Measurements from ENCODE around the gene REXO1.

Gene REXO1

DNA sequence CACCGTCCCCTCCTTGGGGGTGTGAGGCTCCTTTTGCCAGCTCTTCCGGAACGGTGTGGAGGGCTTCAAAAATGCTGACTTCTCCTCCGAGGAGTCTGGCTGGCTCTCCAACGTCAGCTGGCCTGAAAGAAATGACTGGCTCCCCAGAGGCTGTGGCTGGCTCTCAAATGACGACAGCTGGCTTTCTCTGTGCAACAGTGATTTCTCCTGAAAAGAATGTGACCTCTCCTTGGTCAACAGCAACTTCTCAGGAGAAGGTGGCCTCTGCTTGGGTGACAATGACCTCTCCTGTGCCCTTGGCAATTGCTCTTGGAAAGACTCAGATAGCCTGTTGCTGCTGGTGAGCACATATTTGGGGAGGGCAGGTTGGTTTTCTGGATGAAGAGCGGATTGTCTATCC is 65.8 kb downstream of the REXO1 start:
- TF ChIP-seq JUND (IDR thresholded peaks at IDR 0.05; ENCODE audit: low read depth), result no peak
- no peak for DNase-seq (ENCODE audit: low read depth in 1 of 2, low spot score in 1 of 2)
- in situ Hi-C loops (cut with HindIII; ENCODE audit: low pct_unique_long_range_greater_than_20kb, low sequenced_read_pairs), result no loop called here

DNA sequence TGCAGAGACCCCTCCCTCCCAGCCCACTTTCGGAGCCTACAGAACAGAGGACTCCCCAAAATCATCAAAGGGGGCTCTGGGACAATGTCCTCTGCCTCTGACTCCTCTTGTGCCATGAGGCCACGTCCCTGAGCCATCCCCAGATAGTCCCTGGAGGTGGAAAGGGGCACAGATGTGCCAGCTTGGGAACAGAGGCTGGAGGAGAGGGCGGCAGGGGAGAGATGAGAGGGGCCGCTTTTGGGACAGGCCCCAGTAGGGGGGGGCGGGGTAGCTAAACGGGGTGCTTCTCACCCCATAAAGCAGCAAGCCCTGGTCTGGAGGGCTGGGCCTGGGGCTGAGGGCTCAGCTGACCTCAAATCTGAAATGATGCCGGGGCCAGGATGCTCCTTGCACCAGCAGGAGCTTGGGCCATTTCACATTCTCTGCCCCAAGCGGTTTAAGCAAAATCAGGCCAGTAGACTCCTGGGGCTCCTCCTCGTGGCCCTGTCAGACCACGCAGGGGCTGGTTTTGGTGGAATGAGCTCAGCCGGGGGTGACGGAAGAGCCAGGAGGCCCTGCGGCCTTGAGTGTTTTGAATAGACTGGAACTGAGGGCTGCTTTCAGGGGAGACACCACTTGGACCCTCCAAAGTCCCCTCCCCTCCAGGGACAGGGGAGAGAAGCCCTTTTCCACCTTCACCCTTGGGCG is 67.9 kb downstream of the REXO1 start:
- peak in 1 of 2 experiments; percentile 47 for DNase-seq (ENCODE audit: low read depth in 1 of 2, low spot score in 1 of 2)
- no peak for TF ChIP-seq JUND (IDR thresholded peaks at IDR 0.05; ENCODE audit: low read depth)
- in situ Hi-C loops (cut with HindIII; ENCODE audit: low pct_unique_long_range_greater_than_20kb, low sequenced_read_pairs), result no loop called here

DNA sequence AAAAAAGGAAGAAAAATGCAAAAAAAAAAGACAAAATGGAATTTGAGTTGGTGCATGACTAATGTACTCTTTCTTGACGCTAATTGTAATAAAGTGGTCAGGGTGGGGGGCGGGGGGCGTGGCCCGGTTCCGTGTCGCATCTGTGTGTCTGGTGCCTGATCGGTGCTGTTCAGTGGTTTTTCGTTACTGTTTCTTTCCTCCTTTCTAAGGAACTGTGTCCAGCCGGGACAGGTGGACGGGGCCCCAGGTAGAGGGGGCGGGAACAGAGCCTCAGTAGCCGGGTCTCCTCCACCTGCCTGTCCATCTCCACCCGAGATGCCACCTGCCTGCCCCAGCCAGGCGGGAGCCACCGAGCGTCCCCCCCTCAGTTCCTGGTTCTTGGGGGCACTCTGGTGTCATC is 68.7 kb downstream of the REXO1 start:
- TF ChIP-seq JUND (IDR thresholded peaks at IDR 0.05; ENCODE audit: low read depth), result no peak
- no peak for DNase-seq (ENCODE audit: low read depth in 1 of 2, low spot score in 1 of 2)
- in situ Hi-C loops (cut with HindIII; ENCODE audit: low pct_unique_long_range_greater_than_20kb, low sequenced_read_pairs), result no loop called here

DNA sequence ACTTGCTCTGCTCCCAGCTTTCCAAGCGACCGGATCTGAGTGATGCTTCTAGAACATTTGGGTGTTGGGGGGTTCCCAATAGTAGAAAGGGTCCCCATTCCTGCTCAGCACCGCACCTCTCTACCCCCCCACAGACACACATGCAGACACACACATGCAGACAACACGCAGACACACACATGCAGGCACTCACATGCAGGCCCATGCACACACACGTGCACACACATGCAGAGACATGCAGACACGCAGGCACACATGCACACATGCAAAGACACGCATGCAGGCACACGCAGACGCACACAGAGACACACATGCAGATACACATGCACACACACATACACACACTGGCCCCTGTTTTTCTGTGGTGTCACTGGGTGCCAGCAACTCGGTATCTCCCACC is 71.1 kb downstream of the REXO1 start:
- in situ Hi-C loops (cut with HindIII; ENCODE audit: low pct_unique_long_range_greater_than_20kb, low sequenced_read_pairs), result no loop called here
- no peak for DNase-seq (ENCODE audit: low read depth in 1 of 2, low spot score in 1 of 2)
- TF ChIP-seq JUND (IDR thresholded peaks at IDR 0.05; ENCODE audit: low read depth), result no peak

DNA sequence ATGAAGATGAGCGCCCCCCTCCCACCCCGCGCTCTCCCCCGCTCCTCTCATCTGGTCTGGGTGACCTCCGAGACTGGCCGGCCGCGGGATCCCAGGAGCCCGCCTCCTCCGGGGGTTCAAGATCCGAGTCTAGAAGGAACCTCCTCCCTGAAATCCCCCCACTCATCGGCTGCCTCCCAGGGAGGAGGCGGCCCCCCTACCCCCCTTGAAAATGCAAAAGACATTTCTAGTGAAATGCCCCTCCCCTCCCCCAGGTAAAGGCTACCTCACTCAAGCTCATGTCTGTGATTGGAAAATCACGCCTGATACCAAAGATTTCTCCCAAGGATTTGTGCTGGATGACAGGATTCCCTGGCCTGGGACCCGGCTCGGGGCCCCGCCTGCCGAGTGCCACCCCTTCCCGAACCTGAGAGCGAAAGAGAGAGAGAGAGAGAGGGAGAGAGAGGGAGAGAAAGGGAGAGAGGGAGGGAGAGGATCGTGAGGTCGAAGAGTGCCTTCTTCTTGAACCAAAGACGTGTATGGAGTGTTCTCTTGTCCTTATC is 71.6 kb downstream of the REXO1 start:
- in situ Hi-C loops (cut with HindIII; ENCODE audit: low pct_unique_long_range_greater_than_20kb, low sequenced_read_pairs), result no loop called here
- no peak for TF ChIP-seq JUND (IDR thresholded peaks at IDR 0.05; ENCODE audit: low read depth)
- no peak for DNase-seq (ENCODE audit: low read depth in 1 of 2, low spot score in 1 of 2)

DNA sequence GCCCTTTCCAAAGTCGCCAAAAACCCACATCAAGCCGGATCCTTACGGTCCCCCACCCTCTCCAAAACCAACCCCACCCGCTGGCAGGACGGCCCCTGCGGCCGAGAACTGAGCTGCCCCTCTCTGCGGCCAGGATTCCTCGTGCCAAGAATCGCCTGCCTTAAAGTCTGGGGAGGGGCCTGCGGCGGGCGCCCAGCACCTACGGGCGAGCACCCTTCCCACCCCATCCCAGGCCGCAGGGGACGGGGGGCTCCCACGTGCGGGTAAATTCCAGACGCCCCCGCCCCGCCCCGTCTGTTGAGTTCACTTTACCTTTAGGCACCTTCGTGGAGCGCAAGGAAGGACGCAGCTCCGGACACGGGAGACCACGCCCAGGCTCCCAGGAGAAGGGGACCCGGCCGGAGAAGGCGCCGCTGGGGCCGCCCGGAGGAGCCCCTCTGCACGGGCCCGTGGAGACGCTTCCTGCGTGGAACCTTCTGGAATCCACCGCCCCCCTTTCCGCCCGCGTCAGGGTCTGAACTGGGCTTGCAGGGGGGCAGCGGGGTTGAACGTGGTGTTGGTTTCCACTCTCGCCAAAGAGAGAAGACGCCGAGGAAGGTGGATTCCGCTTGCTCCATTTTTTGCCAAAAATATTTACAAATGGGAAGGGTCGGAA is 72.2 kb downstream of the REXO1 start:
- no peak for DNase-seq (ENCODE audit: low read depth in 1 of 2, low spot score in 1 of 2)
- in situ Hi-C loops (cut with HindIII; ENCODE audit: low pct_unique_long_range_greater_than_20kb, low sequenced_read_pairs), result no loop called here
- no peak for TF ChIP-seq JUND (IDR thresholded peaks at IDR 0.05; ENCODE audit: low read depth)

DNA sequence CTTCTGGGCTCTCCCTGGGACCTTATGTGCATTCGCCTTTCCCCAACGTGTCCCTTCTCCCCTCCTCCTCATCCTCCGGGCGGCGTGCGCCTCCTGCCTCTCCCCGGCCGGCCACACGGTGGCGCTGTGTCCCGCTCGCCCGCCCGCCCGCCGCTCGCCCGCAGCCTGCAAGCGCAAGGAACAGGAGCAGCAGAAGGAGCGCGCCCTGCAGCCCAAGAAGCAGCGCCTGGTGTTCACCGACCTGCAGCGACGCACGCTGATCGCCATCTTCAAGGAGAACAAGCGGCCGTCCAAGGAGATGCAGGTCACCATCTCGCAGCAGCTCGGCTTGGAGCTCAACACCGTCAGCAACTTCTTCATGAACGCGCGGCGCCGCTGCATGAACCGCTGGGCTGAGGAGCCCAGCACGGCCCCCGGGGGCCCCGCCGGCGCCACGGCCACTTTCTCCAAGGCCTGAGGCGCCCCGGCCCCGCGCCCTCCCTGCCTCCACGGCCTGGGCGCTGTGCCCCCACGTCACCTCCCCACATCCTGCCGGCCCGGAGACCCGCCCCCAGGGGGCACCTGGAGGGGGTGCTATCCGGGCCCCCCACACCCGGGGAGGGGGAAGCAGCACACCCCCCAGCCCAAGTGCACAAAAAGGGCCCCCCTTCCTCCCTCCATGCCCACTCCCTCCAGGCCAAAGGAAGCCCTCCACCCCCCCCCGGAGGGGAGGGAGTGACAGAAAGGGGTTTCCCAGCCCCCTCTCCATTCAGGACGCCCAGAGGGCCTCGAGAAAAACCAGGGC is 73.1 kb downstream of the REXO1 start:
- TF ChIP-seq JUND (IDR thresholded peaks at IDR 0.05; ENCODE audit: low read depth), result no peak
- DNase-seq (ENCODE audit: low read depth in 1 of 2, low spot score in 1 of 2), result no peak
- in situ Hi-C loops (cut with HindIII; ENCODE audit: low pct_unique_long_range_greater_than_20kb, low sequenced_read_pairs), result no loop called here

DNA sequence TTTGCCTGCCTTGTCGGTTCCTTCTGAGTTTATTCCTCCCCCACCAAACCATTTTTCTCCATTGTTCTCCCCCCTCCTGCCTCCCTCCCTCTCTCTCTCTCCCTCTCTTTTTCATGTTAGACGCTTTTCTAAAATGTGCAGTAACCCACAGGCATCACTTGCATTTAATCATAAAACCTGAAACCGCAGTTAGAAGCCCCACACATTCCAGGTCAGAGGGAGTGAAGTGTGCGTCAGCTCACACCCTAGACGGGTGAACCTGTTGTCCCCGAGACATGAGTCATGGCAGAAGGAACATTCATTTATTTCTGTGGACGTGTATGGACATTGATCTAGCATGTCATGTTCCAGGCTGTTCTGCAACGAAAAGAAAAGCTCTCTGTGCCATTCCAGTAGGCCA is 75.1 kb downstream of the REXO1 start:
- in situ Hi-C loops (cut with HindIII; ENCODE audit: low pct_unique_long_range_greater_than_20kb, low sequenced_read_pairs), result no loop called here

DNA sequence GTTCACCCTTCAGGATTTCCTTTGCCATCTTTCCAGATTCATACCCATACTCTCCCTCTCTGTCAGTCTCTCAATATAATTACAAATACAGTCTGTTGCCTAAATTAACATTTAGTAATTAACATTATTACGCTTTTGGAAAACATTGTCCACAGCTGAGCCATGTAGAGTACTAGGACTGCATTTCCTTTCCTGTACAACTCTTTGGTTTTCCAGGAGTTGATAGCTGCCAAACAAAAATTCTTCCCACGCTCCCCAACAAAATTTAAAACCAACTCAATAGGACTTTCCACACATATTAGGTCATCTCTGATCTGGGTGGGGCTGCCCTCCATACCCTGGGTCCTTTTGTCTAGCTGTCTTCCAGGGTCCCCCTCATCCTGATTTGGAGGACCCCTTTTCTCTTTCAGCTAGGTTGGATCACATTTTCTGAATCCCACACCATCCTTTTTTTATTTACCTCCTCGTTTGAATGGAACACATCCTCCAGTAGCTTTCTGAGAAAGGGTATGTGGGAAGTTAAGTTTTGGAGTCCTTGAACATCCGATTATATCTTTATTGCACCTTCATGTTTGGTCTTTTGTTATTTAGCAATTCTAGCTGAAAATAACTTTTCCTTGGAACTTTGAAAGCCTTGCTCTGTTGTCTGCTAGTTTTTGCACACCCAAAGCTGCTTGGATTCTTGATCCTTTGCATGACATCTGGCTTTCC is 77.3 kb downstream of the REXO1 start:
- in situ Hi-C loops (cut with HindIII; ENCODE audit: low pct_unique_long_range_greater_than_20kb, low sequenced_read_pairs), result no loop called here
- no peak for DNase-seq (ENCODE audit: low read depth in 1 of 2, low spot score in 1 of 2)
- TF ChIP-seq JUND (IDR thresholded peaks at IDR 0.05; ENCODE audit: low read depth), result no peak

More for the DNA sequence above, 75.1 kb downstream of the REXO1 start:
- DNase-seq (ENCODE audit: low read depth in 1 of 2, low spot score in 1 of 2), result no peak
- no peak for TF ChIP-seq JUND (IDR thresholded peaks at IDR 0.05; ENCODE audit: low read depth)

DNA sequence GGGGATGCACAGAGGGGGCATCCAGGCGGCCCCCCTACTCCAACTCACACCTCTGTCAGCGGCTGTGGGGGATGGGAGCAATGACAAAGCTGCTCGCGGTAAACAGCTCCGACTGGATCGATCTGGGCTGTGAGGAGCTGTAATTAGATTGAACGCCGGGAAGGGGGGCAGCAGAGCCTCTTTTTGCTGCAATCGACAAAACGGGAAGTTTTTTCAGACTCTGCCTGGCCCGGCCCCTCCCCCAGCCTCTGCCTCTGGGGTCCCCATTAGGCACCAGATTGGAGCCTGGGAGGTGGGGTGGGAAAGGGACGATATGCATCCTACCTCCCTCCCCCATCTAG is 78.7 kb downstream of the REXO1 start:
- TF ChIP-seq JUND (IDR thresholded peaks at IDR 0.05; ENCODE audit: low read depth), result no peak
- no peak for DNase-seq (ENCODE audit: low read depth in 1 of 2, low spot score in 1 of 2)
- in situ Hi-C loops (cut with HindIII; ENCODE audit: low pct_unique_long_range_greater_than_20kb, low sequenced_read_pairs), result no loop called here

DNA sequence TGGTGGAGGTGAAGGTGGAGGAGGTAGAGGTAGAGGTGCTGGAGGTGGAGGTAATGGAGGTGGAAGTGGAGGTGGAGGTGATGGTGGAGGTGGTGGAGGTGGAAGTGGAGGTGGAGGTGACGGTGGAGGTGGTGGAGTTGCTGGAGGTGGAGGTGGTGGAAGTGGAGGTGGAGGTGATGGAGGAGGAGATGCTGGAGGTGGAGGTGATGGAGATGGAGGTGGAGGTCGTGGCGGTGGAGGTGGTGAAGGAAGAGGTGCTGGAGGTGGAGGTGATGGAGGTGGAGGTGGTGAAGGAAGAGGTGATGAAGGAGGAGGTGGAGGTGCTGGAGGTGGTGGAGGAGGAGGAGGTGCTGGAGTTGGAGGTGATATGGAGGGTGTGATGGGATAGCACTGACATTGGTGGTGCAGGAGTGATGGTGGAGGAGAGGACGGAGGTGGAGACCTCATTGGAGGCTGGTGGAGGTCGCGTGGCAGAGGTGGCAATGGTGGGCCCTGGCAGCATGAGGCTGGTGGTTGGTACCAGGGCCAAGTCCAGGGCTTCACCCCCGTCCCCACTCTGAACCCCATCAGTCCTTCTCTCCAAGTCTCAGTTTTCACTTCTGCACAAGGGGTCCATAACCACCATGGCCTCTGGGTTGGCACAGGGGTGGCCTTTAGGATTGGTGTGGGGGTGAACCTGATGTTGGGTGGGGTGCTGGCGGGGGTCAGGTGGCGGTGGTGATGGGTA is 79.2 kb downstream of the REXO1 start:
- no peak for DNase-seq (ENCODE audit: low read depth in 1 of 2, low spot score in 1 of 2)
- no peak for TF ChIP-seq JUND (IDR thresholded peaks at IDR 0.05; ENCODE audit: low read depth)
- in situ Hi-C loops (cut with HindIII; ENCODE audit: low pct_unique_long_range_greater_than_20kb, low sequenced_read_pairs), result no loop called here

DNA sequence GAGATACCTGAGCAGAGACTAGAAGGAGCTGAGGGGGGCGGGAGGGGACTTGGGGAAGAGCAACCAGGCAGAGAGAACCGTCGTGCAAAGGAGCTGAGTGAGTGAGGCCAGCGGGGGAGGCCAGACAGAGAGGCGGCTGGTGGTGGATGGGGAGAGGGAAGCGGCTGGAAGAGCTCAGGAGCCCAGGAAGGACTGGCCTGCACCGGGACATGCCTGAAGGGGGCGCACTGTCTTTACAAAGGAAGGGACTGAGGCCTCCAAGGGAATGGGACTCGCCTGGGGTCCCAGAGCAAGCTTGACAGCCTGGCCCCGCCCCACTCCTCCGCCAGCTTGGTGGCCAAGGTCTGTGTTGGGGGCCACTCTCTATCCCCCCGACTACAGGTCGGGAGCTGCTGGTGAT is 80.0 kb downstream of the REXO1 start:
- DNase-seq (ENCODE audit: low read depth in 1 of 2, low spot score in 1 of 2), result no peak
- no peak for TF ChIP-seq JUND (IDR thresholded peaks at IDR 0.05; ENCODE audit: low read depth)
- in situ Hi-C loops (cut with HindIII; ENCODE audit: low pct_unique_long_range_greater_than_20kb, low sequenced_read_pairs), result no loop called here

Data from T47D (cell line).